ENCODE measurements around the gene WDR87.

Gene WDR87

GRCh38 chr19:37950471-37951175, 44.2 kb upstream of the WDR87 start:
- no peak for TF ChIP-seq CTCF (IDR thresholded peaks at IDR 0.05; ENCODE audit: low read depth, low read length, missing control alignments)
- no peak for DNase-seq (ENCODE audit: low read depth)
- H3K4me3 ChIP-seq (ENCODE audit: low read depth, low read length), result no peak overlapping the region
- in situ Hi-C loops (cut with HindIII; ENCODE audit: low sequenced_read_pairs), result loop anchor here (5.0 kb wide), 1 partner anchor 82 kb away; no protein-coding TSS in a partner anchor

- in situ Hi-C loops (cut with HindIII; ENCODE audit: low sequenced_read_pairs), result no loop called here
- no peak for TF ChIP-seq CTCF (IDR thresholded peaks at IDR 0.05; ENCODE audit: low read depth, low read length, missing control alignments)
- H3K4me3 ChIP-seq (ENCODE audit: low read depth, low read length), result no peak overlapping the region
- DNase-seq (ENCODE audit: low read depth), result no peak
Measured at GRCh38 chr19:37948362-37948761, 42.0 kb upstream of the WDR87 start.

- TF ChIP-seq CTCF (IDR thresholded peaks at IDR 0.05; ENCODE audit: low read depth, low read length, missing control alignments), result no peak
- in situ Hi-C loops (cut with HindIII; ENCODE audit: low sequenced_read_pairs), result no loop called here
- no peak for DNase-seq (ENCODE audit: low read depth)
- H3K4me3 ChIP-seq (ENCODE audit: low read depth, low read length), result no peak overlapping the region
Measured at GRCh38 chr19:37947778-37948177, 41.4 kb upstream of the WDR87 start.

- in situ Hi-C loops (cut with HindIII; ENCODE audit: low sequenced_read_pairs), result no loop called here
- DNase-seq (ENCODE audit: low read depth), result no peak
- TF ChIP-seq CTCF (IDR thresholded peaks at IDR 0.05; ENCODE audit: low read depth, low read length, missing control alignments), result no peak
- H3K4me3 ChIP-seq (ENCODE audit: low read depth, low read length), result no peak overlapping the region
Measured at GRCh38 chr19:37946132-37946531, 39.7 kb upstream of the WDR87 start.

- no peak overlapping the region for H3K4me3 ChIP-seq (ENCODE audit: low read depth, low read length)
- in situ Hi-C loops (cut with HindIII; ENCODE audit: low sequenced_read_pairs), result no loop called here
- DNase-seq (ENCODE audit: low read depth), result no peak
- TF ChIP-seq CTCF (IDR thresholded peaks at IDR 0.05; ENCODE audit: low read depth, low read length, missing control alignments), result no peak
Measured at GRCh38 chr19:37943480-37943879, 37.1 kb upstream of the WDR87 start.

- in situ Hi-C loops (cut with HindIII; ENCODE audit: low sequenced_read_pairs), result no loop called here
Measured at GRCh38 chr19:37942516-37942902, 36.1 kb upstream of the WDR87 start.

More at GRCh38 chr19:37942516-37942902, 36.1 kb upstream of the WDR87 start:
- H3K4me3 ChIP-seq (ENCODE audit: low read depth, low read length), result no peak overlapping the region
- no peak for DNase-seq (ENCODE audit: low read depth)
- no peak for TF ChIP-seq CTCF (IDR thresholded peaks at IDR 0.05; ENCODE audit: low read depth, low read length, missing control alignments)
